Embryonic facial prominence (tissue), 1 donor: ENCODE results near the gene AMER1.

Experiments used
- DNase-seq: peaks from one replicate; pipeline ENCODE4 v3.0.0-alpha.2; 2016; ENCODE audit errors: extremely low spot score

The AMER1 gene

GRCh38 chrX:64184396-64184795 lies 21.1 kb downstream of the AMER1 start:
- DNase-seq: no peak

GRCh38 chrX:64182208-64182607 lies 23.3 kb downstream of the AMER1 start:
- no peak for DNase-seq

GRCh38 chrX:64176876-64177275 lies 28.6 kb downstream of the AMER1 start:
- DNase-seq: no peak

GRCh38 chrX:64169988-64170387 lies 35.5 kb downstream of the AMER1 start:
- DNase-seq: no peak

- no peak for DNase-seq
These were observed 52.7 kb downstream of the AMER1 start for GRCh38 chrX:64152857-64153256.

GRCh38 chrX:64151911-64152310 lies 53.6 kb downstream of the AMER1 start:
- no peak for DNase-seq

GRCh38 chrX:64150775-64151174 lies 54.7 kb downstream of the AMER1 start:
- DNase-seq: no peak
